Loucy (cell line): ENCODE results near the gene TCF7.

Source experiments
- H2AFZ ChIP-seq: fragments of 200-600 bp; sonication (generic); 2 replicates; pipeline ENCODE4 v1.6.0; 2016; ENCODE audit warnings: antibody characterized with exemption, mild to moderate bottlenecking, low read length, moderate library complexity
- H3F3A ChIP-seq: fragments of 200-600 bp; 2 replicates; pipeline ENCODE4 v1.6.0; 2016; ENCODE audit warnings: antibody characterized with exemption, low read depth, mild to moderate bottlenecking
- H3K27me3 ChIP-seq: fragments of 200-600 bp; sonication (generic); 2 replicates; pipeline ENCODE4 v1.6.1; 2014; ENCODE audit warnings: low read length, mild to moderate bottlenecking; ENCODE audit not compliant: insufficient read depth, poor library complexity, severe bottlenecking
- H3K36me3 ChIP-seq: fragments of 200-600 bp; sonication (generic); 2 replicates; pipeline ENCODE4 v1.6.1; 2016; ENCODE audit warnings: low read length; ENCODE audit not compliant: insufficient read depth
- H3K4me1 ChIP-seq: fragments of 200-600 bp; sonication (generic); 2 replicates; pipeline ENCODE4 v1.5.1; 2014; ENCODE audit warnings: low read length, mild to moderate bottlenecking; ENCODE audit not compliant: insufficient read depth, poor library complexity, severe bottlenecking
- H3K4me2 ChIP-seq: fragments of 200-600 bp; sonication (generic); 2 replicates; pipeline ENCODE4 v1.6.0; 2014; ENCODE audit warnings: antibody characterized with exemption, low read length, low read depth, mild to moderate bottlenecking; ENCODE audit not compliant: poor library complexity, severe bottlenecking
- H3K4me3 ChIP-seq: fragments of 200-600 bp; sonication (generic); 2 replicates; pipeline ENCODE4 v1.5.1; 2014; ENCODE audit warnings: low read length, mild to moderate bottlenecking, mixed read lengths; ENCODE audit not compliant: poor library complexity, severe bottlenecking
- H3K79me2 ChIP-seq: fragments of 200-600 bp; sonication (generic); 2 replicates; pipeline ENCODE4 v1.6.1; 2014; ENCODE audit warnings: low read length; ENCODE audit not compliant: insufficient read depth
- H3K9ac ChIP-seq: fragments of 200-600 bp; sonication (generic); 2 replicates; pipeline ENCODE4 v1.6.0; 2014; ENCODE audit warnings: mild to moderate bottlenecking, low read depth, low read length, moderate library complexity; ENCODE audit not compliant: poor library complexity, severe bottlenecking
- H3K9me2 ChIP-seq: fragments of 200-600 bp; sonication (generic); replicated peaks from 2 replicates; pipeline ENCODE4 v1.6.1; 2016; ENCODE audit warnings: low read depth, low read length, mixed read lengths
- H3K9me3 ChIP-seq: fragments of 200-600 bp; sonication (generic); 2 replicates; pipeline ENCODE4 v1.6.1; 2014; ENCODE audit warnings: mild to moderate bottlenecking, antibody characterized with exemption, low read length, low read depth; ENCODE audit not compliant: insufficient read depth
- H4K20me1 ChIP-seq: fragments of 200-600 bp; sonication (generic); 2 replicates; pipeline ENCODE4 v1.6.0; 2014; ENCODE audit warnings: antibody characterized with exemption, low read length, mild to moderate bottlenecking; ENCODE audit not compliant: insufficient read depth, poor library complexity, severe bottlenecking
- EZH2phosphoT487 ChIP-seq: fragments of 200-600 bp; IDR thresholded peaks from 2 replicates; pipeline ENCODE4 v1.6.1; 2018; ENCODE audit warnings: antibody characterized with exemption, mild to moderate bottlenecking, moderate library complexity, borderline replicate concordance
- TF ChIP-seq, protein P1 (sequence below): fragments of 200-600 bp; sonication (generic); conservative IDR thresholded peaks from 2 replicates; pipeline ENCODE4 v1.5.1; 2014; ENCODE audit warnings: mild to moderate bottlenecking, antibody characterized with exemption, low read length

TCF7 gene

DNA sequence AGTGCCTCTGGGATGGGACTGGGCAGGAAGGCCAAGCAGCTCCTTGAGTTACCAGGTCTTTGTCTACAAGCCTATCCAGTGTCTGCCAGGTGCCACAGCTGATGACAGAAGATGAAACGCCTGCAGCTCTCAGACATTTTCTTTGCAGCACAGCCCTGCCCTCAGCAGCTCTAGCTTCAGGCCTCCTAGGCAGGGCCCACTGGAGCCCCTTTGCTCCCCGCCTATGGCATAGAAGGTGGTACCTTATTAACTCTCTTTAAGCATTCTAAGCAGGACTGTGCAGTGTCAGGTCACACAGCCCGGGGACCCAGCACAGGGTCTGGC, 63.6 kb downstream of the TCF7 start:
- Histone ChIP-seq H3K4me1 (peaks cover 20% of the 10 kb centered on the region), H3K79me2 (peaks cover 36% of the 10 kb centered on the region), H2AFZ (no peak overlapping the region), H3F3A (no peaks in the 10 kb centered on the region), H3K4me3 (no peak overlapping the region), H3K9me2 (no peaks in the 10 kb centered on the region), H3K9me3 (no peaks in the 10 kb centered on the region), H3K36me3 (no peaks in the 10 kb centered on the region), H3K4me2 (peak overlapping the region; percentile 81), H3K9ac (no peak overlapping the region), H4K20me1 (peaks cover 35% of the 10 kb centered on the region), H3K27me3 (no peaks in the 10 kb centered on the region)
- TF ChIP-seq, protein P1, sequence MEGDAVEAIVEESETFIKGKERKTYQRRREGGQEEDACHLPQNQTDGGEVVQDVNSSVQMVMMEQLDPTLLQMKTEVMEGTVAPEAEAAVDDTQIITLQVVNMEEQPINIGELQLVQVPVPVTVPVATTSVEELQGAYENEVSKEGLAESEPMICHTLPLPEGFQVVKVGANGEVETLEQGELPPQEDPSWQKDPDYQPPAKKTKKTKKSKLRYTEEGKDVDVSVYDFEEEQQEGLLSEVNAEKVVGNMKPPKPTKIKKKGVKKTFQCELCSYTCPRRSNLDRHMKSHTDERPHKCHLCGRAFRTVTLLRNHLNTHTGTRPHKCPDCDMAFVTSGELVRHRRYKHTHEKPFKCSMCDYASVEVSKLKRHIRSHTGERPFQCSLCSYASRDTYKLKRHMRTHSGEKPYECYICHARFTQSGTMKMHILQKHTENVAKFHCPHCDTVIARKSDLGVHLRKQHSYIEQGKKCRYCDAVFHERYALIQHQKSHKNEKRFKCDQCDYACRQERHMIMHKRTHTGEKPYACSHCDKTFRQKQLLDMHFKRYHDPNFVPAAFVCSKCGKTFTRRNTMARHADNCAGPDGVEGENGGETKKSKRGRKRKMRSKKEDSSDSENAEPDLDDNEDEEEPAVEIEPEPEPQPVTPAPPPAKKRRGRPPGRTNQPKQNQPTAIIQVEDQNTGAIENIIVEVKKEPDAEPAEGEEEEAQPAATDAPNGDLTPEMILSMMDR, result no peak
- TF ChIP-seq EZH2phosphoT487, result no peak

DNA sequence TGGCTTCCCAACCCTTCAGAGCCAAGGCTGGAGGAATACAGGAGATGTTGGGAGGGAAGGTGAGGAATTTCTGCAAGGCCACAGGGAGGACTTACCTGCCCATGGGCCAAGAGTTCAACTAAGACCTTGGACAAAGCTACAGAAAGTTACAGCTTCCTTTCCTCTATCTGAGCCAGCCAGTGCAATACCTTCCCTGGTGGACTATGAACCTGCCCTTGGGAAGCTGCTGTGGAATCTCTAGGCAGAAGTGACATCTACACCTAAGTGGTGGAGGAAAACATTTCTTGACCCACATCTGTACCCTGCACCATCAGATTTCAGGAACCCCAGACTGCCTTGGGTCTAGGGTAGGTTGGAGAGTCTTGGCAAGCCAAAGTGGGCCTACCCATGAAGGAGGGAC, 69.0 kb downstream of the TCF7 start:
- no peaks in the 10 kb centered on the region for H3K9me3 ChIP-seq
- no peak overlapping the region for H3K4me3 ChIP-seq
- no peaks in the 10 kb centered on the region for H3K79me2 ChIP-seq
- H3F3A ChIP-seq, result no peaks in the 10 kb centered on the region
- H4K20me1 ChIP-seq, result no peaks in the 10 kb centered on the region
- H3K9ac ChIP-seq, result no peak overlapping the region
- no peaks in the 10 kb centered on the region for H3K27me3 ChIP-seq
- H3K36me3 ChIP-seq, result no peaks in the 10 kb centered on the region
- H2AFZ ChIP-seq, result no peak overlapping the region
- no peak overlapping the region for H3K4me2 ChIP-seq
- TF ChIP-seq, protein P1, result no peak
- TF ChIP-seq EZH2phosphoT487, result no peak
- H3K9me2 ChIP-seq, result no peaks in the 10 kb centered on the region
- H3K4me1 ChIP-seq, result no peaks in the 10 kb centered on the region

DNA sequence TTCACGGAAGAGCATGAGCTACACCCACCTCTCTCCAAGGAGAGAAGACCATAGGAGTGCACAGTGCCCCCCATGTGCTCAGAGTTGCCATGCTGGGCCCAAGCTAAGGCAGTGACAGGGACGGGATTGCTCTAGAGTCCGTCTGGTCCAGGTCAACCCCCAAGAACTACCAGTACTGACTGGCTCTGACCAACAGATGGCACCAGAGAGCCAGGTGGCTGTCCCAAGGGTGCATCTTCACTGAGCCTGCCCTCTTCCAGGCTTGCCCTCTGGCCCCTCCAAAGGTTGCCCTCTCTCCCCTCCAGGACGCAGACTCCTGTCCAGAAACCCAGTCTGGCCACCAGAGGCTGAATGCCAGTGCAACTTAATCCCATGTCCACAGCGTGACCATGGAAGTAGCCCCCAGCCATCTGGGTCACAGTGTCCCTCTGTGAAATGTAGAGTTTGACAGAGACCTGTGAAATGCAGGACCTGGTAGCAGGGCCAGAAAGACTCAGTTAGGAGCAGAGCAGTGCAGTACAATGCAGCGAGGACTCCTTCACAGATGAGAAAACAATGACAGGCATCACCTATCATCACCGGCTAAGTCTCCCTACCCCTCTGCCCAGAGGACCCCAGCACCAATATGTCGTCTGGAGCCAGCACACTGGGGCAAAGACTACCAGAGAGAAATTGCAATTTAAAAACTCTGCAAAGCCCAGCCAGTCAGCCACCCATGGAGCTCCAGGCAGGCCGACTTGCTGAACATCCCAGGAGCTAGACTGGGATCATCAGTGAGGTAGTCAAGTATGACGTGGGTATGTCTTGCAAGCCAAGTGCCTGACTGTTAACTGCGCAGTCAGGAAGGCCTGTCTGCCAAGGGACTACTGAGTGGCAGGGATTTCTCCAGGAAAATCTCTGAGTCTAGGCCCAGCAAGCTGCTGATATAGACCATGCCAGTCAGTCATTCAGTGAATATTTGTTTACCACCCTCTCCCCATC, 70.0 kb downstream of the TCF7 start:
- Histone ChIP-seq H2AFZ (no peak overlapping the region), H3K9me2 (no peaks in the 10 kb centered on the region), H3K9ac (no peak overlapping the region), H3K36me3 (no peaks in the 10 kb centered on the region), H3K79me2 (no peaks in the 10 kb centered on the region), H3K4me1 (no peaks in the 10 kb centered on the region), H3F3A (no peaks in the 10 kb centered on the region), H3K9me3 (no peaks in the 10 kb centered on the region), H3K4me3 (no peak overlapping the region), H3K27me3 (no peaks in the 10 kb centered on the region), H4K20me1 (no peaks in the 10 kb centered on the region), H3K4me2 (no peak overlapping the region)
- TF ChIP-seq, protein P1, result peak; percentile 68
- no peak for TF ChIP-seq EZH2phosphoT487
